Endothelial cell of umbilical vein (primary cell): ENCODE results near the gene NELFB. TPM values are rescaled to one million over a fixed set of nuclear protein-coding genes. Genes with fewer than 3 reads are reported as not detected.

ENCODE experiments used
- BruUV-seq: library from RNA; stranded (reverse); fragments of 400-500 nt; replicated peaks from 2 replicates; lab custom pipeline; 2021; lab: Mats Ljungman, UMichigan
- CTCF ChIA-PET: fragments of 300-600, 350-600 bp; sonication (Branson Sonifier 250); formaldehyde crosslinking; loops from one replicate; lab custom pipeline; 2021; ENCODE audit warnings: antibody characterized with exemption, inconsistent platforms; lab: Charles Lee
- POLR2A ChIA-PET: fragments of 300-600, 350-600 bp; sonication (Branson Sonifier 250); formaldehyde crosslinking; loops from one replicate; lab custom pipeline; 2021; ENCODE audit warnings: antibody characterized with exemption, inconsistent platforms; lab: Charles Lee
- DNase-seq: peaks from one replicate; pipeline ENCODE4 v3.0.0-alpha.2; 2011; ENCODE audit warnings: low read depth, low spot score
- FAIRE-seq: peaks from 2 replicates; lab custom pipeline; 2011; peaks lifted over from hg19 to GRCh38; lab: Jason Lieb, UNC
- H2AFZ ChIP-seq: 2 replicates; pipeline ENCODE4 v1.6.0; 2012; ENCODE audit warnings: low read depth, low read length, control low read depth, inconsistent platforms
- H3K27ac ChIP-seq: 2 replicates; pipeline ENCODE4 v1.5.1; 2011; ENCODE audit warnings: low read depth, mild to moderate bottlenecking, control low read depth, low read length, moderate library complexity; ENCODE audit not compliant: insufficient read depth
- H3K27me3 ChIP-seq, 2 experiments: 2 replicates each; pipeline versions ENCODE4 v1.6.0 to v1.6.1; 2011; ENCODE audit warnings: low read length in 2 of 2, mixed read lengths in 1 of 2; ENCODE audit not compliant: control insufficient read depth in 2 of 2, insufficient read depth in 2 of 2
- H3K36me3 ChIP-seq, 2 experiments: 2 replicates in 1 of 2; 3 replicates in 1 of 2; pipeline ENCODE4 v1.5.1; 2011; ENCODE audit warnings: low read length in 2 of 2, mild to moderate bottlenecking in 1 of 2, moderate library complexity in 1 of 2; ENCODE audit not compliant: control insufficient read depth in 2 of 2, insufficient read depth in 2 of 2; ENCODE audit errors: extremely low read depth in 1 of 2
- H3K4me1 ChIP-seq: 3 replicates; pipeline ENCODE4 v1.5.1; 2011; ENCODE audit warnings: mild to moderate bottlenecking, low read length; ENCODE audit not compliant: control insufficient read depth, insufficient read depth; ENCODE audit errors: extremely low read depth
- H3K4me2 ChIP-seq: 2 replicates; pipeline ENCODE4 v1.6.1; 2011; ENCODE audit warnings: low read length, control low read depth, mixed read lengths; ENCODE audit not compliant: insufficient read depth
- H3K4me3 ChIP-seq, 3 experiments: fragments of 200-600 bp in 1 of 3; sonication (generic), shearing (Covaris generic) in 1 of 3; replicated peaks in 1 of 3; 2 replicates each; pipeline ENCODE4 v1.5.1; 2011 to 2016; ENCODE audit warnings: control low read depth in 3 of 3, low read length in 3 of 3, mild to moderate bottlenecking in 2 of 3, inconsistent platforms in 1 of 3, low read depth in 1 of 3, moderate library complexity in 1 of 3; ENCODE audit not compliant: insufficient read depth in 1 of 3
- H3K79me2 ChIP-seq: 2 replicates; pipeline ENCODE4 v1.6.0; 2012; ENCODE audit warnings: low read length, inconsistent platforms; ENCODE audit not compliant: control insufficient read depth, insufficient read depth
- H3K9ac ChIP-seq: replicated peaks from 2 replicates; pipeline ENCODE3; 2011; ENCODE audit warnings: low read length, control low read depth; ENCODE audit not compliant: insufficient read depth; ENCODE audit errors: extremely low read depth
- H3K9me1 ChIP-seq: replicated peaks from 3 replicates; pipeline ENCODE4 v1.6.0; 2011; ENCODE audit warnings: mild to moderate bottlenecking, low read length; ENCODE audit not compliant: control insufficient read depth, insufficient read depth; ENCODE audit errors: extremely low read depth
- H3K9me3 ChIP-seq: replicated peaks from 2 replicates; pipeline ENCODE4 v1.5.1; 2012; ENCODE audit warnings: low read length, inconsistent platforms; ENCODE audit not compliant: control insufficient read depth, insufficient read depth
- H4K20me1 ChIP-seq: replicated peaks from 2 replicates; pipeline ENCODE3; 2011; ENCODE audit warnings: mild to moderate bottlenecking, low read length; ENCODE audit not compliant: control insufficient read depth, insufficient read depth; ENCODE audit errors: extremely low read depth
- EZH2 ChIP-seq: IDR thresholded peaks from 2 replicates; pipeline ENCODE4 v1.6.1; 2012; ENCODE audit warnings: borderline replicate concordance, low read depth, mild to moderate bottlenecking, moderate library complexity, low read length, inconsistent platforms; ENCODE audit not compliant: severe bottlenecking
- FOS ChIP-seq: IDR thresholded peaks from 2 replicates; pipeline ENCODE4 v1.6.1; 2011; ENCODE audit warnings: mild to moderate bottlenecking, low read length, moderate library complexity, borderline replicate concordance; ENCODE audit not compliant: insufficient read depth
- GATA2 ChIP-seq: IDR thresholded peaks from 2 replicates; pipeline ENCODE4 v1.7.0; 2011; ENCODE audit warnings: low read depth, mild to moderate bottlenecking, moderate library complexity, mixed read lengths, low read length; ENCODE audit not compliant: insufficient read length, insufficient read depth
- JUN ChIP-seq: IDR thresholded peaks from 2 replicates; pipeline ENCODE4 v1.6.1; 2011; ENCODE audit warnings: borderline replicate concordance, low read depth; ENCODE audit not compliant: insufficient read length, insufficient read depth
- MYC ChIP-seq: IDR thresholded peaks from one replicate; pipeline ENCODE4 v1.6.1; 2011; ENCODE audit warnings: mild to moderate bottlenecking, low read depth, low read length
- POLR2A ChIP-seq: IDR thresholded peaks from 2 replicates; pipeline ENCODE4 v1.6.1; 2012; ENCODE audit warnings: low read depth, mild to moderate bottlenecking, control low read depth, low read length
- POLR2AphosphoS5 ChIP-seq: IDR thresholded peaks from 2 replicates; pipeline ENCODE4 v1.6.1; 2012; ENCODE audit warnings: low read depth, mild to moderate bottlenecking, control low read depth, low read length, moderate library complexity; ENCODE audit not compliant: insufficient read depth
- dilution Hi-C: fragments of 300-500 bp; cut with MboI; formaldehyde crosslinking; loops from one replicate; pipeline ENCODE4 v1.15.0; 2019; ENCODE audit warnings: low sequenced_read_pairs; ENCODE audit not compliant: extremely low pct_ligation_motif_present
- intact Hi-C: fragments of 100-400 bp; cut with micrococcal nuclease; formaldehyde crosslinking; loops from one replicate; pipeline ENCODE4 v1.10.0; 2022
- polyA plus RNA-seq, 4 experiments: library from polyadenylated mRNA; depleted of rRNA in 3 of 4; stranded (reverse) in 3 of 4; unstranded in 1 of 4; fragments of >200 nt; gene quantifications; 2 replicates each; pipeline versions ENCODE4 v1.2.1 to v1.2.3, GENCODE V29; 2011 to 2012; ENCODE audit warnings: missing spikeins in 1 of 4
- total RNA-seq: library from RNA; stranded (reverse); gene quantifications from 2 replicates; pipeline ENCODE4 v1.2.3, GENCODE V29; 2021
- TF ChIP-seq, protein P1 (sequence below): IDR thresholded peaks from 2 replicates; pipeline ENCODE4 v1.6.1; 2011; ENCODE audit not compliant: insufficient read depth, insufficient read length
- TF ChIP-seq, protein P2 (sequence below), 2 donors: IDR thresholded peaks; 1 replicate in 1 of 2; 2 replicates in 1 of 2; pipeline ENCODE4 v1.5.1; 2011; ENCODE audit warnings: low read length in 2 of 2, mild to moderate bottlenecking in 2 of 2, moderate library complexity in 2 of 2, control low read depth in 1 of 2, inconsistent platforms in 1 of 2, low read depth in 1 of 2; ENCODE audit not compliant: insufficient read depth in 1 of 2; ENCODE audit errors: extremely low read depth in 1 of 2

The NELFB gene
- total and polyA plus RNA-seq, 2 donors (not counting 3 experiments of a cell fraction or from before 2014, with no cell fraction given): 62.3 to 76.1 TPM

DNA sequence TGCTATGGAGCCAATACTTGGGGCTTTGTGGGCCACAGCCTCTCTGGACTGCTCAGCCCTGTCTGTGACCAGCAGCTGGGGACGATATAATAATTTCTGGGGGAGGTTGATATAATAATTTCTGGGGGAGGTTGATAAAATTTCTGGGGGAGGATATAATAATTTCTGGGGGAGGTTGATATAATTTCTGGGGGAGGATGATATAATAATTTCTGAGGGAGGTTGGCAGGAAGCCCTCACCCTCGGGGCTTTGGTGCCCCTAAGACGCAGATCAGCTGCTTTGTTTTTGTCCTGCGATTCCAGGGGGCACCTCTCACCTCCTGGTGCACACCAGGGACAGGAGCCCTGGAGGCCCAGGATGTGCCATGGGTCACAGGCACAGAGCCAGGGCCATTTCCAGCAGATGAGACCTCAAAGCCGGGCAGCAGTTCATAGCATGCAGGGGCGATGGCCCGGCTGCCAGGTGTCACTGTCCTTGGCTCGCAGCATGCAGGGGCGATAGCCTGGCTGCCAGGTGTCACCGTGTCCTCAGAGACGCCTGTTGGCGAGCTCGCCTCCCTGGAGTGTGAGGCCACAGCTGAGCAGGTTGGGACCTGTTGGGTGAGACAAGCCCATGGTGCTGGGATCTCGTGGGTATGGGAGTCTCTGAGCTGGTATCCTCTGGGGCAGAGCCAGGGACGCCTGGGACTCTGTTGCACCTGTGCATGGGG is 18.6 kb downstream of the NELFB start:
- peaks cover 11% of the 10 kb centered on the region for H3K79me2 ChIP-seq
- H3K4me1 ChIP-seq: peaks cover 26% of the 10 kb centered on the region
- POLR2A ChIA-PET: no interaction called here
- H3K9me1 ChIP-seq: no peaks in the 10 kb centered on the region
- peaks cover 0 to 20% of the 10 kb centered on the region in 2 experiments for H3K36me3 ChIP-seq
- no TSS peak for BruUV-seq
- H3K9me3 ChIP-seq: no peaks in the 10 kb centered on the region
- no peak overlapping the region for H3K27ac ChIP-seq
- DNase-seq (no peak), FAIRE-seq (no peak)
- no peaks in the 10 kb centered on the region for H3K27me3 ChIP-seq
- H3K4me3 ChIP-seq: no peak overlapping the region
- no peaks in the 10 kb centered on the region for H4K20me1 ChIP-seq
- H3K9ac ChIP-seq: no peak overlapping the region
- TF ChIP-seq, protein P1, sequence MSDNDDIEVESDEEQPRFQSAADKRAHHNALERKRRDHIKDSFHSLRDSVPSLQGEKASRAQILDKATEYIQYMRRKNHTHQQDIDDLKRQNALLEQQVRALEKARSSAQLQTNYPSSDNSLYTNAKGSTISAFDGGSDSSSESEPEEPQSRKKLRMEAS: no peak
- TF ChIP-seq POLR2A: no peak
- TF ChIP-seq FOS: no peak
- no peak for TF ChIP-seq EZH2
- TF ChIP-seq MYC: no peak
- TF ChIP-seq GATA2: no peak
- no peak overlapping the region for H2AFZ ChIP-seq
- intact Hi-C loops (no loop called here), dilution Hi-C loops (no loop called here)
- no peak overlapping the region for H3K4me2 ChIP-seq
- CTCF ChIA-PET: no interaction called here

DNA sequence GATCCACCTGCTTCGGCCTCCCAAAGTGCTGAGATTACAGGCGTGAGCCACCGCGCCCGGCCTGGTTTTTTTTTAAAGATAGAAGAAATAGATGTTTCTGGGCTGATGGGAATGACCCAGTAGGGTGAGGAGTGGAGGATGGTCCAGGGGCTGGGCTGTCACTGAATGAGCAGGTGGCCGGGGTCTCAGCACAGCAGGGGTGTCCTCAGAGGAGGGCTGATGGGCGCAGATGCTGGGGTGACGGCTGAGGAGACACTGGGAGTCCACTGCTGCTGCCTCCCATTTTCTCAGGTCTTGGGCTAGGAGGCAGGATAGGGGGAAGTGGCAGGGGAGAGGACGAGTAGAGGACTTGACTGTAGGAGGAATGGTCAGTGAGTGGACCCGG is 20.1 kb downstream of the NELFB start:
- H3K27me3 ChIP-seq: no peaks in the 10 kb centered on the region
- CTCF ChIA-PET: no interaction called here

More for the DNA sequence above, 20.1 kb downstream of the NELFB start:
- DNase-seq (no peak), FAIRE-seq (no peak)
- intact Hi-C loops: no loop called here
- no peak overlapping the region for H2AFZ ChIP-seq
- peaks cover 25% of the 10 kb centered on the region for H3K79me2 ChIP-seq
- H3K4me2 ChIP-seq: no peak overlapping the region
- H3K27ac ChIP-seq: no peak overlapping the region
- no peaks in the 10 kb centered on the region for H3K9me1 ChIP-seq
- no TSS peak for BruUV-seq
- no peak for TF ChIP-seq MYC
- TF ChIP-seq EZH2: no peak
- no peak for TF ChIP-seq POLR2A
- TF ChIP-seq JUN: no peak
- TF ChIP-seq, protein P2, sequence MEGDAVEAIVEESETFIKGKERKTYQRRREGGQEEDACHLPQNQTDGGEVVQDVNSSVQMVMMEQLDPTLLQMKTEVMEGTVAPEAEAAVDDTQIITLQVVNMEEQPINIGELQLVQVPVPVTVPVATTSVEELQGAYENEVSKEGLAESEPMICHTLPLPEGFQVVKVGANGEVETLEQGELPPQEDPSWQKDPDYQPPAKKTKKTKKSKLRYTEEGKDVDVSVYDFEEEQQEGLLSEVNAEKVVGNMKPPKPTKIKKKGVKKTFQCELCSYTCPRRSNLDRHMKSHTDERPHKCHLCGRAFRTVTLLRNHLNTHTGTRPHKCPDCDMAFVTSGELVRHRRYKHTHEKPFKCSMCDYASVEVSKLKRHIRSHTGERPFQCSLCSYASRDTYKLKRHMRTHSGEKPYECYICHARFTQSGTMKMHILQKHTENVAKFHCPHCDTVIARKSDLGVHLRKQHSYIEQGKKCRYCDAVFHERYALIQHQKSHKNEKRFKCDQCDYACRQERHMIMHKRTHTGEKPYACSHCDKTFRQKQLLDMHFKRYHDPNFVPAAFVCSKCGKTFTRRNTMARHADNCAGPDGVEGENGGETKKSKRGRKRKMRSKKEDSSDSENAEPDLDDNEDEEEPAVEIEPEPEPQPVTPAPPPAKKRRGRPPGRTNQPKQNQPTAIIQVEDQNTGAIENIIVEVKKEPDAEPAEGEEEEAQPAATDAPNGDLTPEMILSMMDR (IDR thresholded peaks at IDR 0.05; ENCODE audit: extremely low read depth in 1 of 2, insufficient read depth in 1 of 2, low read depth in 1 of 2, low read length in 2 of 2): no peak
- no peak for TF ChIP-seq GATA2
- no peak for TF ChIP-seq POLR2AphosphoS5
- TF ChIP-seq FOS: no peak
- TF ChIP-seq, protein P1: no peak
- dilution Hi-C loops: no loop called here
- POLR2A ChIA-PET: no interaction called here
- no peaks in the 10 kb centered on the region for H4K20me1 ChIP-seq
- no peaks in the 10 kb centered on the region for H3K9me3 ChIP-seq
- H3K4me1 ChIP-seq: peaks cover 19% of the 10 kb centered on the region
- H3K4me3 ChIP-seq: no peak overlapping the region
- H3K9ac ChIP-seq: no peak overlapping the region
- peaks cover 10 to 22% of the 10 kb centered on the region in 2 experiments for H3K36me3 ChIP-seq
